H1 (cell line): ENCODE data around the gene TMEM156. TPM values are rescaled to one million over a fixed set of nuclear protein-coding genes. Genes with fewer than 3 reads are reported as not detected.

Experiments
- CTCF ChIA-PET: fragments of 300-600 bp; sonication (Branson Sonifier 250); formaldehyde crosslinking; loops from one replicate; lab custom pipeline; 2021; ENCODE audit not compliant: partially characterized antibody; lab: Charles Lee
- POLR2A ChIA-PET: fragments of 300-600 bp; sonication (Branson Sonifier 250); formaldehyde crosslinking; loops from one replicate; lab custom pipeline; 2021; ENCODE audit warnings: inconsistent platforms; ENCODE audit not compliant: partially characterized antibody; lab: Charles Lee
- DNase-seq, 2 experiments: peaks; one replicate each; pipeline versions ENCODE4 v3.0.0 to v3.0.0-alpha.2; 2010 to 2022; ENCODE audit warnings: low spot score in 2 of 2, low read depth in 1 of 2, mixed read lengths in 1 of 2
- FAIRE-seq: peaks from 2 replicates; lab custom pipeline; 2011; peaks lifted over from hg19 to GRCh38; lab: Jason Lieb, UNC
- H2AFZ ChIP-seq: 2 replicates; pipeline ENCODE4 v1.8.1; 2012; ENCODE audit warnings: low read length, inconsistent platforms
- H2AK5ac ChIP-seq: 2 replicates; pipeline ENCODE4 v1.6.1; 2013; ENCODE audit warnings: low read depth, low read length
- H2BK120ac ChIP-seq: replicated peaks from 2 replicates; pipeline ENCODE3; 2013; ENCODE audit warnings: low read depth, low read length, inconsistent platforms
- H2BK12ac ChIP-seq: 2 replicates; pipeline ENCODE4 v1.6.1; 2013; ENCODE audit warnings: low read depth, low read length
- H2BK15ac ChIP-seq: 2 replicates; pipeline ENCODE4 v1.6.1; 2013; ENCODE audit warnings: low read length
- H2BK20ac ChIP-seq: 2 replicates; pipeline ENCODE4 v1.6.1; 2013; ENCODE audit warnings: low read length
- H2BK5ac ChIP-seq: 2 replicates; pipeline ENCODE4 v1.6.1; 2013; ENCODE audit warnings: low read depth, low read length
- H3K14ac ChIP-seq: 2 replicates; pipeline ENCODE4 v1.6.1; 2013; ENCODE audit warnings: inconsistent platforms; ENCODE audit not compliant: insufficient read length
- H3K18ac ChIP-seq: 2 replicates; pipeline ENCODE4 v1.6.1; 2013; ENCODE audit warnings: low read length; ENCODE audit errors: extremely low read depth
- H3K23ac ChIP-seq: 2 replicates; pipeline ENCODE4 v1.6.1; 2013; ENCODE audit warnings: inconsistent platforms; ENCODE audit not compliant: insufficient read length
- H3K23me2 ChIP-seq: 2 replicates; pipeline ENCODE4 v1.6.1; 2013; ENCODE audit warnings: low read depth, low read length
- H3K27ac ChIP-seq: 2 replicates; pipeline ENCODE4 v1.6.1; 2011; ENCODE audit warnings: low read depth, low read length, inconsistent platforms
- H3K27me3 ChIP-seq, 4 experiments: replicated peaks in 1 of 4; 1 replicate in 1 of 4; 2 replicates in 3 of 4; pipeline versions ENCODE4 v1.6.1 to v1.8.1; 2011 to 2013; ENCODE audit warnings: low read length in 3 of 4, mild to moderate bottlenecking in 3 of 4, inconsistent platforms in 2 of 4, mixed read lengths in 2 of 4, moderate library complexity in 1 of 4; ENCODE audit not compliant: control insufficient read depth in 3 of 4, insufficient read depth in 3 of 4; ENCODE audit errors: extremely low read depth in 1 of 4
- H3K36me3 ChIP-seq, 4 experiments: 2 replicates each; pipeline versions ENCODE4 v1.6.1 to v1.8.1; 2011 to 2013; ENCODE audit warnings: mild to moderate bottlenecking in 4 of 4, low read length in 3 of 4, moderate library complexity in 2 of 4, control low read depth in 1 of 4, inconsistent platforms in 1 of 4; ENCODE audit not compliant: insufficient read depth in 4 of 4, control insufficient read depth in 2 of 4
- H3K4ac ChIP-seq: replicated peaks from 2 replicates; pipeline ENCODE3; 2013; ENCODE audit warnings: low read length, low read depth, mixed read lengths, inconsistent platforms; ENCODE audit not compliant: insufficient read length
- H3K4me1 ChIP-seq, 4 experiments: replicated peaks in 1 of 4; 1 replicate in 1 of 4; 2 replicates in 3 of 4; pipeline versions ENCODE4 v1.6.1 to v1.8.1; 2011 to 2013; ENCODE audit warnings: low read length in 3 of 4, inconsistent platforms in 2 of 4, mixed read lengths in 1 of 4; ENCODE audit not compliant: insufficient read depth in 4 of 4, control insufficient read depth in 3 of 4
- H3K4me2 ChIP-seq, 2 experiments: 2 replicates each; pipeline versions ENCODE4 v1.6.1 to v1.8.1; 2011 to 2013; ENCODE audit warnings: low read depth in 2 of 2, low read length in 2 of 2, control low read depth in 1 of 2, inconsistent platforms in 1 of 2, mild to moderate bottlenecking in 1 of 2; ENCODE audit not compliant: insufficient read depth in 1 of 2
- H3K4me3 ChIP-seq, 4 experiments: fragments of 200-600, 300-600 bp in 1 of 4; sonication (generic), shearing (Covaris generic), sonication (Bioruptor Twin) in 1 of 4; 2 replicates each; pipeline versions ENCODE4 v1.5.1 to v1.8.1; 2011 to 2016; ENCODE audit warnings: low read length in 4 of 4, low read depth in 3 of 4, control low read depth in 2 of 4, inconsistent platforms in 2 of 4, mild to moderate bottlenecking in 2 of 4, mixed read lengths in 1 of 4, moderate library complexity in 1 of 4; ENCODE audit not compliant: insufficient read depth in 2 of 4; ENCODE audit errors: extremely low read depth in 1 of 4
- H3K56ac ChIP-seq: replicated peaks from 2 replicates; pipeline ENCODE3; 2013; ENCODE audit warnings: low read depth, mild to moderate bottlenecking, mixed read lengths, low read length, inconsistent platforms; ENCODE audit not compliant: insufficient read length
- H3K79me1 ChIP-seq: 2 replicates; pipeline ENCODE4 v1.6.1; 2013; ENCODE audit warnings: low read depth, low read length, control low read depth
- H3K79me2 ChIP-seq, 2 experiments: 2 replicates each; pipeline versions ENCODE4 v1.6.1 to v1.8.1; 2012 to 2013; ENCODE audit warnings: low read length in 2 of 2, mild to moderate bottlenecking in 2 of 2, inconsistent platforms in 1 of 2; ENCODE audit not compliant: insufficient read depth in 2 of 2, control insufficient read depth in 1 of 2
- H3K9ac ChIP-seq, 4 experiments: replicated peaks in 1 of 4; 1 replicate in 1 of 4; 2 replicates in 3 of 4; pipeline versions ENCODE4 v1.6.1 to v1.8.1; 2011 to 2013; ENCODE audit warnings: low read depth in 3 of 4, low read length in 3 of 4, control low read depth in 2 of 4, mild to moderate bottlenecking in 2 of 4, moderate library complexity in 2 of 4, inconsistent platforms in 1 of 4; ENCODE audit errors: extremely low read depth in 1 of 4
- H3K9me3 ChIP-seq, 2 experiments: 2 replicates each; pipeline versions ENCODE4 v1.6.1 to v1.8.1; 2012 to 2013; ENCODE audit warnings: mild to moderate bottlenecking in 2 of 2, moderate library complexity in 2 of 2, control low read depth in 1 of 2, inconsistent platforms in 1 of 2, low read depth in 1 of 2, low read length in 1 of 2, mixed read lengths in 1 of 2; ENCODE audit not compliant: insufficient read depth in 2 of 2
- H4K20me1 ChIP-seq, 2 experiments: replicated peaks in 1 of 2; 2 replicates each; pipeline versions ENCODE3 to v1.8.1; 2011 to 2013; ENCODE audit warnings: inconsistent platforms in 2 of 2, low read length in 2 of 2, mild to moderate bottlenecking in 1 of 2; ENCODE audit not compliant: insufficient read depth in 2 of 2, control insufficient read depth in 1 of 2
- H4K5ac ChIP-seq: 2 replicates; pipeline ENCODE4 v1.6.1; 2013; ENCODE audit warnings: low read length, low read depth, mixed read lengths, inconsistent platforms; ENCODE audit not compliant: insufficient read length
- H4K8ac ChIP-seq: 2 replicates; pipeline ENCODE4 v1.8.0; 2013; ENCODE audit warnings: mild to moderate bottlenecking, moderate library complexity, low read length, inconsistent platforms; ENCODE audit not compliant: insufficient read depth; ENCODE audit errors: extremely low read depth
- H4K91ac ChIP-seq: replicated peaks from 2 replicates; pipeline ENCODE3; 2013; ENCODE audit warnings: low read length, mixed read lengths, inconsistent platforms; ENCODE audit not compliant: insufficient read length
- GABPA ChIP-seq: IDR thresholded peaks from 2 replicates; pipeline ENCODE4 v1.6.1; 2011; ENCODE audit warnings: mild to moderate bottlenecking, low read length, moderate library complexity, borderline replicate concordance; ENCODE audit not compliant: insufficient read depth
- KDM4A ChIP-seq: IDR thresholded peaks from one replicate; pipeline ENCODE4 v1.7.1; 2012; ENCODE audit warnings: low read depth, mild to moderate bottlenecking, moderate library complexity, low read length, inconsistent platforms; ENCODE audit not compliant: severe bottlenecking
- POU5F1 ChIP-seq: IDR thresholded peaks from 2 replicates; pipeline ENCODE4 v1.6.1; 2011; ENCODE audit warnings: low read depth, mild to moderate bottlenecking, low read length, moderate library complexity
- RAD21 ChIP-seq, 2 experiments: IDR thresholded peaks in 1 of 2; conservative IDR thresholded peaks in 1 of 2; 2 replicates each; pipeline ENCODE4 v1.6.1; 2011; ENCODE audit warnings: low read depth in 2 of 2, low read length in 2 of 2, improper control_type of control experiment in 1 of 2, inconsistent platforms in 1 of 2, mild to moderate bottlenecking in 1 of 2, moderate library complexity in 1 of 2
- WGBS, 2 experiments: shearing (Covaris generic) in 1 of 2; methylation state at CpG; one replicate each; pipeline versions ENCODE4 v1.1.6 to v1.1.7; 2013 to 2015; ENCODE audit warnings: low lambda C conversion rate in 2 of 2, mixed read lengths in 2 of 2, inconsistent platforms in 1 of 2, low coverage in 1 of 2, missing lambda C conversion rate in 1 of 2; ENCODE audit not compliant: insufficient replicate concordance in 2 of 2, insufficient coverage in 1 of 2, insufficient read length in 1 of 2; ENCODE audit errors: extremely low coverage in 1 of 2, missing lambda C conversion rate in 1 of 2; 5-methylcytosine and 5-hydroxymethylcytosine counted together
- polyA plus RNA-seq, 7 experiments: library from polyadenylated mRNA; depleted of rRNA in 3 of 7; stranded (reverse) in 5 of 7; unstranded in 2 of 7; fragments of >200 nt in 5 of 7; fragments of 200-250 nt in 2 of 7; gene quantifications; 1 replicate in 5 of 7; 2 replicates in 1 of 7; 4 replicates in 1 of 7; pipeline versions ENCODE4 v1.2.1 to v1.2.3, GENCODE V29; 2011 to 2013; ENCODE audit warnings: missing spikeins in 2 of 7, mixed read lengths in 2 of 7
- total RNA-seq: library from RNA; stranded (reverse); fragmentation: NEBNext Ultra II Directional; extraction: Animal tissue kit (Norgen Biotek cat#: 25700); gene quantifications from 2 replicates; pipeline ENCODE4 v1.2.1, GENCODE V29; 2021
- TF ChIP-seq, protein P1 (sequence below), 3 experiments: IDR thresholded peaks; 1 replicate in 2 of 3; 2 replicates in 1 of 3; pipeline versions ENCODE4 v1.5.1 to v1.6.1; 2011; ENCODE audit warnings: low read length in 3 of 3, mild to moderate bottlenecking in 3 of 3, inconsistent platforms in 2 of 3, low read depth in 1 of 3, moderate library complexity in 1 of 3; ENCODE audit not compliant: insufficient read depth in 1 of 3; ENCODE audit errors: control extremely low read depth in 1 of 3

Gene TMEM156
- total and polyA plus RNA-seq, 2 of the 8 experiments (the other 6 are each of a cell fraction or from before 2014, with no cell fraction given): not detected

GRCh38 chr4:39030725-39031124 is 1.5 kb downstream of the TMEM156 start:
- no peak for FAIRE-seq
- WGBS, 2 experiments: 93% methylated on average over 3 of the region's 3 CpGs; no CpG with 5 or more reads in 1 of the 2 experiments
- CTCF ChIA-PET: interaction anchor here (1.0 to 1.4 kb wide), 2 partner anchors 11 to 76 kb away, joined by 3 to 7 read pairs; no protein-coding TSS in a partner anchor

More at GRCh38 chr4:39030725-39031124, 1.5 kb downstream of the TMEM156 start:
- Histone ChIP-seq H3K4me3 (no peak overlapping the region), H3K79me2 (no peaks in the 10 kb centered on the region), H4K20me1 (no peaks in the 10 kb centered on the region), H2BK120ac (no peak overlapping the region), H3K4me1 (no peaks in the 10 kb centered on the region), H3K27me3 (no peaks in the 10 kb centered on the region), H2AFZ (peak overlapping the region; percentile 14; the same call in 1 of the 2 replicates), H2BK5ac (no peak overlapping the region), H3K36me3 (no peaks in the 10 kb centered on the region), H3K23me2 (no peaks in the 10 kb centered on the region), H3K23ac (no peak overlapping the region), H3K79me1 (no peaks in the 10 kb centered on the region), H2BK15ac (no peak overlapping the region), H3K4me2 (no peak overlapping the region), H3K9ac (no peak overlapping the region), H3K27ac (no peak overlapping the region), H2BK12ac (no peak overlapping the region), H3K18ac (no peak overlapping the region), H3K4ac (no peak overlapping the region), H2BK20ac (no peak overlapping the region), H3K9me3 (no peaks in the 10 kb centered on the region), H3K14ac (no peak overlapping the region), H4K91ac (no peak overlapping the region), H3K56ac (no peak overlapping the region), H2AK5ac (no peak overlapping the region), H4K8ac (no peak overlapping the region), H4K5ac (no peak overlapping the region)
- no peak for DNase-seq
- TF ChIP-seq GABPA (no peak), POU5F1 (no peak), KDM4A (no peak), RAD21 (IDR thresholded peaks at IDR 0.05 in 1 of 2, conservative IDR thresholded peaks at IDR 0.05 in 1 of 2; ENCODE audit: low read depth in 2 of 2, low read length in 2 of 2) (no peak)
- TF ChIP-seq, protein P1, sequence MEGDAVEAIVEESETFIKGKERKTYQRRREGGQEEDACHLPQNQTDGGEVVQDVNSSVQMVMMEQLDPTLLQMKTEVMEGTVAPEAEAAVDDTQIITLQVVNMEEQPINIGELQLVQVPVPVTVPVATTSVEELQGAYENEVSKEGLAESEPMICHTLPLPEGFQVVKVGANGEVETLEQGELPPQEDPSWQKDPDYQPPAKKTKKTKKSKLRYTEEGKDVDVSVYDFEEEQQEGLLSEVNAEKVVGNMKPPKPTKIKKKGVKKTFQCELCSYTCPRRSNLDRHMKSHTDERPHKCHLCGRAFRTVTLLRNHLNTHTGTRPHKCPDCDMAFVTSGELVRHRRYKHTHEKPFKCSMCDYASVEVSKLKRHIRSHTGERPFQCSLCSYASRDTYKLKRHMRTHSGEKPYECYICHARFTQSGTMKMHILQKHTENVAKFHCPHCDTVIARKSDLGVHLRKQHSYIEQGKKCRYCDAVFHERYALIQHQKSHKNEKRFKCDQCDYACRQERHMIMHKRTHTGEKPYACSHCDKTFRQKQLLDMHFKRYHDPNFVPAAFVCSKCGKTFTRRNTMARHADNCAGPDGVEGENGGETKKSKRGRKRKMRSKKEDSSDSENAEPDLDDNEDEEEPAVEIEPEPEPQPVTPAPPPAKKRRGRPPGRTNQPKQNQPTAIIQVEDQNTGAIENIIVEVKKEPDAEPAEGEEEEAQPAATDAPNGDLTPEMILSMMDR (IDR thresholded peaks at IDR 0.05; ENCODE audit: control extremely low read depth in 1 of 3, insufficient read depth in 1 of 3, low read depth in 1 of 3, low read length in 3 of 3): no peak
- POLR2A ChIA-PET: no interaction called here
